NT2/D1 (cell line): ENCODE measurements around the gene C19orf33.

ENCODE experiments used
- YY1 ChIP-seq: IDR thresholded peaks from 2 replicates; pipeline ENCODE4 v1.6.1; 2011; ENCODE audit not compliant: insufficient read length, insufficient read depth
- ZNF274 ChIP-seq: IDR thresholded peaks from 2 replicates; pipeline ENCODE4 v1.6.1; 2011; ENCODE audit warnings: mild to moderate bottlenecking, low read depth, low read length

DNA sequence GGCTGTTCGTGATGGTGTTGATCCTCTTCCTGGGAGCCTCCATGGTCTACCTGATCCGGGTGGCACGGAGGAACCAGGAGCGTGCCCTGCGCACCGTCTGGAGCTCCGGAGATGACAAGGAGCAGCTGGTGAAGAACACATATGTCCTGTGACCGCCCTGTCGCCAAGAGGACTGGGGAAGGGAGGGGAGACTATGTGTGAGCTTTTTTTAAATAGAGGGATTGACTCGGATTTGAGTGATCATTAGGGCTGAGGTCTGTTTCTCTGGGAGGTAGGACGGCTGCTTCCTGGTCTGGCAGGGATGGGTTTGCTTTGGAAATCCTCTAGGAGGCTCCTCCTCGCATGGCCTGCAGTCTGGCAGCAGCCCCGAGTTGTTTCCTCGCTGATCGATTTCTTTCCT is 12.2 kb upstream of the C19orf33 start:
- TF ChIP-seq ZNF274: no peak
- TF ChIP-seq YY1: no peak
